Measurements from ENCODE around the gene PILRB.
A peak's percentile ranks its signal among the peaks of the same experiment; 100 is the strongest.
"Not testable (repeated sequence)": the region's sequence is repeated elsewhere in the genome, so short reads cannot be mapped to it uniquely, and the experiment has no call there.

The PILRB gene

GRCh38 chr7:100376066-100376465 is 18.1 kb downstream of the PILRB start:
- no peak for DNase-seq (ENCODE audit: low spot score)

GRCh38 chr7:100378114-100378755 is 20.3 kb downstream of the PILRB start:
- DNase-seq (ENCODE audit: low spot score) = no peak

- DNase-seq (ENCODE audit: low spot score) = no peak
Observed at GRCh38 chr7:100380196-100380595, 22.3 kb downstream of the PILRB start.

- DNase-seq (ENCODE audit: low spot score) = not testable (repeated sequence)
Observed at GRCh38 chr7:100381531-100382233, 23.8 kb downstream of the PILRB start.

- DNase-seq (ENCODE audit: low spot score) = not testable (repeated sequence)
Observed at GRCh38 chr7:100382234-100382853, 24.4 kb downstream of the PILRB start.

GRCh38 chr7:100384628-100385294 is 26.8 kb downstream of the PILRB start:
- DNase-seq (ENCODE audit: low spot score) = no peak

GRCh38 chr7:100386940-100387339 is 29.0 kb downstream of the PILRB start:
- no peak for DNase-seq (ENCODE audit: low spot score)

- no peak for DNase-seq (ENCODE audit: low spot score)
Observed at GRCh38 chr7:100387695-100388094, 29.8 kb downstream of the PILRB start.

GRCh38 chr7:100389437-100390088 is 31.6 kb downstream of the PILRB start:
- no peak for DNase-seq (ENCODE audit: low spot score)

GRCh38 chr7:100390286-100391009 is 32.5 kb downstream of the PILRB start:
- no peak for DNase-seq (ENCODE audit: low spot score)

- DNase-seq (ENCODE audit: low spot score) = no peak
Observed at GRCh38 chr7:100393233-100393905, 35.5 kb downstream of the PILRB start.

GRCh38 chr7:100394077-100394476 is 36.2 kb downstream of the PILRB start:
- DNase-seq (ENCODE audit: low spot score) = no peak

- DNase-seq (ENCODE audit: low spot score) = no peak
Observed at GRCh38 chr7:100396421-100396982, 38.6 kb downstream of the PILRB start.

- DNase-seq (ENCODE audit: low spot score) = no peak
Observed at GRCh38 chr7:100397315-100398081, 39.6 kb downstream of the PILRB start.

- DNase-seq (ENCODE audit: low spot score) = no peak
Observed at GRCh38 chr7:100398239-100398638, 40.3 kb downstream of the PILRB start.

GRCh38 chr7:100400041-100400440 is 42.1 kb downstream of the PILRB start:
- no peak for DNase-seq (ENCODE audit: low spot score)

- peak; percentile 72 for DNase-seq (ENCODE audit: low spot score)
Observed at GRCh38 chr7:100400656-100401055, 42.7 kb downstream of the PILRB start.

GRCh38 chr7:100401811-100402210 is 43.9 kb downstream of the PILRB start:
- DNase-seq (ENCODE audit: low spot score) = no peak

- no peak for DNase-seq (ENCODE audit: low spot score)
Observed at GRCh38 chr7:100402241-100402640, 44.3 kb downstream of the PILRB start.

- no peak for DNase-seq (ENCODE audit: low spot score)
Observed at GRCh38 chr7:100406767-100407166, 48.9 kb downstream of the PILRB start.
